Spleen (tissue), 7 donors: ENCODE results near the gene PLAAT5.
A peak's percentile ranks its signal among the peaks of the same experiment; 100 is the strongest.

Experiments used
- POLR2AphosphoS5 ChIP-seq, 3 donors: sonication (generic); formaldehyde crosslinking; IDR thresholded peaks; one replicate each; pipeline ENCODE4 v1.5.1; 2017; ENCODE audit warnings: antibody characterized with exemption in 3 of 3
- TF ChIP-seq, protein P1 (sequence below), 11 experiments: fragments of 200-600 bp in 7 of 11; fragments of 450-650 bp in 4 of 11; sonication (generic) in 4 of 11; IDR thresholded peaks in 8 of 11; conservative IDR thresholded peaks in 3 of 11; 1 replicate in 7 of 11; 2 replicates in 4 of 11; pipeline versions ENCODE4 v1.4.0 to v1.8.0; 2016 to 2021; ENCODE audit warnings: antibody characterized with exemption in 11 of 11, inconsistent platforms in 4 of 11, mild to moderate bottlenecking in 1 of 11
- donor health status: DM: no; HTN: no; CAD: no; lungs with moderate emphysema.
- donor health status: DM: no; HTN: no; CAD: no.
- donor health status: DM: no; HTN: no; CAD: no.

DNA sequence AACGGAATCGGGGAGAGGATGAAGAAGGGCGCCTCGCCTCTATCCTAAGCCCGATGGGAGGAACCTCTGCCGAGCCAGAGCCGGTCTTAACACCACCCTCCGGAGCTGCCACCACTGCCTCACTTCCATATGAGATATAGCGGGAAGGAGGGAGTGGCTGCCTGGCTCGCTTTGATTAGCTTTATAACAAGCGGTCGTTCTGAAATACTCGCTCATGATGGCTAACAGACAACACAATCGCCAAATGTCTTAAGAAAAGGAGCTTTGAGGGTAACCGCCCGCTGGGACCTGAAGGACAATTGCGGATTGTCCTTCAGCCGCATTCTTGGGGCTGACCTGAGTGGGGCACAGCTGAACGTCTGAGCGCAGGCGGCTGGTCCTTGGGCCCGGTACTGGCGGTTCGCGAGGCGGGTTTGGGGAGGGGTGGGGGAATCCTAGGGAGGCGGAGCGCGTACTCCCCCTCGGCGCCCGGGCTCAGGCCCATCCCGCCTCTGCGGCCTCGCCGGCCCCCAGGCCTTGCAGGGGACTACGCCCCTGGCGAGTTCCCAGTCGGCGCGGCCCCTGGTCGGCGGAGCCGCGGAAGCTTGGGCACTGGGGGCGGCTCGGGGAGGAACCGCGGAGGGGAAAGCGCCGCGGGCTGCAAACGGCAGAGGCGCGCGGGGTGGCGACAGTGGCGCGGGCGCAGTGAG, at the start of gene PLAAT5:
- TF ChIP-seq, protein P1, sequence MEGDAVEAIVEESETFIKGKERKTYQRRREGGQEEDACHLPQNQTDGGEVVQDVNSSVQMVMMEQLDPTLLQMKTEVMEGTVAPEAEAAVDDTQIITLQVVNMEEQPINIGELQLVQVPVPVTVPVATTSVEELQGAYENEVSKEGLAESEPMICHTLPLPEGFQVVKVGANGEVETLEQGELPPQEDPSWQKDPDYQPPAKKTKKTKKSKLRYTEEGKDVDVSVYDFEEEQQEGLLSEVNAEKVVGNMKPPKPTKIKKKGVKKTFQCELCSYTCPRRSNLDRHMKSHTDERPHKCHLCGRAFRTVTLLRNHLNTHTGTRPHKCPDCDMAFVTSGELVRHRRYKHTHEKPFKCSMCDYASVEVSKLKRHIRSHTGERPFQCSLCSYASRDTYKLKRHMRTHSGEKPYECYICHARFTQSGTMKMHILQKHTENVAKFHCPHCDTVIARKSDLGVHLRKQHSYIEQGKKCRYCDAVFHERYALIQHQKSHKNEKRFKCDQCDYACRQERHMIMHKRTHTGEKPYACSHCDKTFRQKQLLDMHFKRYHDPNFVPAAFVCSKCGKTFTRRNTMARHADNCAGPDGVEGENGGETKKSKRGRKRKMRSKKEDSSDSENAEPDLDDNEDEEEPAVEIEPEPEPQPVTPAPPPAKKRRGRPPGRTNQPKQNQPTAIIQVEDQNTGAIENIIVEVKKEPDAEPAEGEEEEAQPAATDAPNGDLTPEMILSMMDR (IDR thresholded peaks at IDR 0.05 in 8 of 11, conservative IDR thresholded peaks at IDR 0.05 in 3 of 11), result no peak
- peak in 2 of 3 donors; percentile 12 to 54 for TF ChIP-seq POLR2AphosphoS5 (IDR thresholded peaks at IDR 0.05)
